HG03039 (cell line): ENCODE results near the gene ZNF474.

ENCODE experiments used
- ATAC-seq: cut with Tn5 transposase; IDR thresholded peaks from one replicate; pipeline ENCODE4 v1.9.1; 2021; ENCODE audit warnings: mild to moderate bottlenecking, moderate library complexity; ENCODE audit not compliant: unreplicated experiment

ZNF474 gene

GRCh38 chr5:122118356-122118948, 10.9 kb upstream of the ZNF474 start:
- no peak for ATAC-seq

DNA sequence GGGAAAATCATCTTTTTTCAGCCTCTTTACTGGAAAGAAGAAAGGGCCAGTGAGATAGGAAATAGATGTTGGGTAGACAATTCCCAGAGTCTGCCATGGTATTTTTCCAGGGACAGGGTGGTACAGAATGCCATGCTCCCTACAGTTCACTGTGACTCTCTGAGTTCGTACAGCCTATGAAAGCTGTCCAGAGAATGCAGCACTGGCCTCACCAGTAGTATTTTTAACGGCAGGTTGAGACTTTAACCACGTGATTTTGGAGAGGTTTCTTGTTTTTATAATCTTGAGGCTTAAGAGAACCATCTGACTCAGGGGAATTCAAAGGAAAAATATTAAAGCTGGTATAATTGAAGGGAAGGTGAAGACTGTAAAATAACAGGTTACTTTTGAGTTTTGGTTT, 10.1 kb upstream of the ZNF474 start:
- ATAC-seq = no peak

- ATAC-seq = no peak
Observed at GRCh38 chr5:122120493-122120892, 8.9 kb upstream of the ZNF474 start.

- ATAC-seq = no peak
Observed at GRCh38 chr5:122120957-122121356, 8.4 kb upstream of the ZNF474 start.

DNA sequence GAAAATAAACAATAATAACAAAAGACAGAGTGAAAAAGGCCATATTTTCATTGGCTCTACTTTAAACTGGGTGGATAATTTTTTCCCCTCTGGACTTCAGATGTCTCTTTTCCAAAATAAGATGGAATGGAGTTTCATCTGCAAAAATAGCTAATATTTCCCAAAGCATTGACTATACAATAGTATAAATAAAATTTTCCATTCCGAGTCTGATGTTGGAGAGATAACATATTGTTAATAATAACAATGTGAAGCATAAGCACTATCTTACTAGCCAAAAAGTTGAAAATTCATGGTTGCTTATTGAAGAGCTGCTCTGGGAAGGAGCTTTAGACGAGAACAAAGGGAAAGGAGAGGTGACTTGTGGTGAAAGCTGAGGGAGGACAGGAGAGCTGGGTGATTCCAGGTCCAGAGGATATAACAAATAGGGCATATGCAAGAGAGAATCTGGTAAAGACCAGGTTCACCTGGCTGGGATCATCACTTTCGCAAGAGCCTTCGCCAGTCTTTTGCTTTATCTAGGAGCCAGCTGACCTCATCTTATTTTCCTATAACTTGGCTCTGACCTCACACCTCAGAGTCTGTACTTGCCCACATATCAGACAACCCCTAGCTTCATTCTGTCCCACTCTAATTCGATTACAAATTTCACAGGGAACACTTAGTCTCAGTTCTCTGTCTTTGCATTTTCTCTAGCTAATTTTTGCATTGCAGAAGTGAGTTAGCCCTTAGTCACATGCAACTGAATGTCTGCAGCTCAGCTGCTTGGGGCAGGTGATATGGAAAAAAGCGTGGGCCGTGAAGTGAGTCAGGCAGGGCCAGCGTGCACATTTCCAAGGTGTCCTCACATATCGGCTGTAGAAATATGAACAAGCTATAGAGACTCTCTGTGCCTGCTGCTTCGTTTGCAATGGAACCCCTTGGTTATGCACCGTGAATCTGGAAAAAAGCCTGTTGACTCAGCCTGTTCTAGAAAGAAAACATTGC, 7.6 kb upstream of the ZNF474 start:
- ATAC-seq = no peak

DNA sequence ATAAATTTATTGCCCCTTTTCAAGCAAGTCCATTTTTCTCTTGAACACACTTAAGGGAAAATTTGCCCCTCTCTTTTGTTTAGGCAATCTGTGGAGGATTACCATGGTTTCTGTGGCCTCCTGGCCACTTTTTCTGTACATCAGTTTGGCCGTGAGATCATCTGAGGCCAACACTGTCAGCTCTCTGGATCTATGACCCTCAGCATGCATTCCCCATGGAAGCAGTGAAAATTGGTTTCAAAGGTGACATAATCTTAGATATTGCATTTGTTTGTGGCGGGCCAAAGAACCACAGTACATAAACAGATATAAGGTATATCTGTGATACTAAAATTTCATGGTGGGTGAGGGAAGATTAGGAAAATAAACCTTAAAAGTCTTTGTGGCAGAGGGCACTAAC, 4.6 kb upstream of the ZNF474 start:
- ATAC-seq = no peak

GRCh38 chr5:122126177-122126755, 3.1 kb upstream of the ZNF474 start:
- ATAC-seq = no peak

DNA sequence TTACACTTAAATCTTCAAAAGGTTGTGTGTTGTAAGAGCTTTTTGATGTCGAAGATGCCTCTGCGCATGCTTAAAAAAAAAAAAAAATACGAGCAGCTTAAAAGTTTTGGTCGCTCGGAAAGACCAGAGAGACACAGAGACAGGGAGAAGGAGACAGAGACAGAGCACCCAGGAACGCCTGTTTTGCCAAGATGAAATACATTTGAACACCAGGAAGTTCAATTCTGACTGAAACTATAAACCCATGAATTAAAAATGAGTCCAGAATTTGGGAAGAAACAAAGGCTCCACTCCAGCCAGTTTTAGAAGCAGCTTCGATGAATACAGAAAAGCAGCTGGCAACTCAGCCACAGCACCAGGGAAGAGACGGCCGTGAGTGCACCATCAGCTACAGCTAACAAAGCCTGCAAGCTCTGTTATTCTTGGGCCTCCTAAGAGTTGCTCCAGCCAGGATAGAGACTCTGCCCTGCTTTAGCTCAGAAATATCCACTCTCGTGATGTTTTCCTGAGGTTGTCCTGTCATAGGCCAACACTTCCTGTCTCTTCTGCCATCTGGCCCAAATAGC, 2.5 kb upstream of the ZNF474 start:
- ATAC-seq = no peak

- no peak for ATAC-seq
Observed at GRCh38 chr5:122130152-122130551, 806 bp downstream of the ZNF474 start.

- no peak for ATAC-seq
Observed at GRCh38 chr5:122137702-122138101, 8.4 kb downstream of the ZNF474 start.

GRCh38 chr5:122138356-122138755, 9.0 kb downstream of the ZNF474 start:
- no peak for ATAC-seq

- no peak for ATAC-seq
Observed at GRCh38 chr5:122140900-122141299, 11.6 kb downstream of the ZNF474 start.

- no peak for ATAC-seq
Observed at GRCh38 chr5:122141751-122142150, 12.4 kb downstream of the ZNF474 start.

DNA sequence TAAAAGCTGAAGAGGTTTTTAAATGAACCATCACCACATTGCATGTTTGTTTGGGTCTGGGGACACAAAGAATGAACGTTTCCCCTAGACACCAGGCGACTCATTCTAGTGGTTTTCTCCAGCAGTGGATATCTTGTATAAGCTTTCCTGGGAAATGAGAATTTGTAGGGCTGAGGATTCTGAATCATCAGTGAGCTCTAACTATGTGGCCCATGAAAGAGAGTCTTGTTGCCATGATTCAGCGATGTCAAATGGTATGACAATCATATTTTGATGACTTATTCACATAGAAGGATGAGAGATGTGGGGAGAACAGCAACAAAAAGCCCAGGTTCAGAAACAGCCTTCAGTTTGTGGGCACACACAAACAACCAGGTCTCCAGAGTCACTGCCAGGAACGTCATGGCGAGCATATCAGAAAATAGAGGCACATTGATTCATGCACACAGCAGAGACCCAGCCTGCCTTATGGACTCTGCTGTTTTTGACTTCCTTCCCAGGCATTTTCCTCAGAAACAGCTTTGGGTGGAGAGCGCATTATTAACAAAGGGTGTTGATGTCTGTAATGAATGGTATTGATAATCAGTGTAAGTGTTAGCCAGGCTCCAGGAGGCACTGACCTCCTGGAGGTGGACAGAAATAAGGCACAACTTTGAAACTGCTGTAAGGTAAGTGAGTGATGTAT, 13.3 kb downstream of the ZNF474 start:
- ATAC-seq = no peak

DNA sequence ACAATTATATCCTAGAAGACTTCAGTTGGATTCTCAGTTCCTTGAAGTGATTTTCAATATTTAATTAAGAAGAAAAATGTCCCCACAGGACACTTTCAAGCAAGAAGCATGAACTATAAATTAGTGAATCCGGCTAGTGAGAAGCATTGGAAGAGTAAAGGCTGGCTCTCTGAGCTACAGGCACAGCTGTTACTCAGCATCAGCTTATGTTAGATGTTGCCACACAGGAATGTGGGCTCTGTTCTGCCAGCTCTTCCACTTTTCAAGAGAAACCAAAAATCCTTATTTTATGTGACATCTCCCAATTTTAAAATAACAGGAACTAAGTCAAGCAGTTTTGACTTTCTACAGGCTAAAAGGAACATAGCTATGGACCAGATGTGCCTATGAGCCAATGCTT, 14.9 kb downstream of the ZNF474 start:
- no peak for ATAC-seq

- ATAC-seq = no peak
Observed at GRCh38 chr5:122145906-122146305, 16.6 kb downstream of the ZNF474 start.

DNA sequence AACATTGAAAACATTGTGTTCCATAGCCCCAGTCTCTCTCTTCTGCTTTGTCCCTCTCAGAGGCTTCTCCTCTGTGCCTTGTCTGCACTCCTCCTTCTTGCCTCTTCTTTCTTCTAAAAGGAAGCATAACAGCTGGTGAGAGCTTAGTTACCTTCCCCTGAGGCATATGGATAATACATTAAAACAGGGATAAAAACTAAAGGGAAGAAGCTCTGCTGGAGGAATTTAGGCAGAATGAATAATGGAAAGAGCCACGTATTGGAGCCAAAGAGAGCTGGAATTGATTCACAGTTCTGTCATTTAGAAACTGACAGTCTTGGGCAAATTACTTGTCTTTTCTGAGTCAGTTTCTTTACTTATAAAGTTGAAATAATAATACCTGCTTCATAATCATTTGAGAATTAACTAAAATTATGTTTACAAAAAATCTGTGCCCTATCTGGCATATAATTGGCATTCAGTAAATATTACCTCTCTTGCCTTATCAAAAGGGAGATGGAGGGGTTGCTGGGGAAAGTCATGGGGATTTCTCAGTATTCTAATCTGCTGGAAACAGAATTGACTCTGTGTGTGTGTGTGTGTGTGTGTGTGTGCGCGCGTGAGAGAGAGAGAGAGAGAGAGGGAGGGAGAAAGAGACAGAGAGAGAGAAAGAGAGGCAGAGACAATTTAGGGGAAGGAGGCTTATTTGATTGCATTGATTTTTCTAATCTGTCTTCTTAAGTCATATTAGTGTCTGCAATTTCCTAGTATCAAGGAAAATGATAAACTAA, 20.2 kb downstream of the ZNF474 start:
- no peak for ATAC-seq

DNA sequence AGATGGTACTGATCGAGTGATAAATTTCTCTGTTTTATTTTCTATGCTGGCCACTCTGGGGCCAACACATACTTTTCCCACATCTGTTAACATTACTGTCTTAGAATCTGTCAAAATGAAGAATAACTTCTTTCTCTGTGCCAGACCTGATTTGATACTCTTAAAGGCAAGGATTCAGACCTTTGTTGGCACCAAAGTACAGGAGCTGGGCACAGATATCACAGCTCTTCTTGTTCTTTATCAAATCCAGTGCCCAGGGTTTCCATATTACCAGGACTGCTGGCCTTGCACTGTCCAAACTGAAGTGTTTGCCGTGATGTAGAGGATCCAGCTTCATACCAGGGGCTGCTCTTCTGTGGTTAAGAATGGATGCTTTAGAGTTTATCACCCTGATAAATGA, 20.9 kb downstream of the ZNF474 start:
- ATAC-seq = no peak

DNA sequence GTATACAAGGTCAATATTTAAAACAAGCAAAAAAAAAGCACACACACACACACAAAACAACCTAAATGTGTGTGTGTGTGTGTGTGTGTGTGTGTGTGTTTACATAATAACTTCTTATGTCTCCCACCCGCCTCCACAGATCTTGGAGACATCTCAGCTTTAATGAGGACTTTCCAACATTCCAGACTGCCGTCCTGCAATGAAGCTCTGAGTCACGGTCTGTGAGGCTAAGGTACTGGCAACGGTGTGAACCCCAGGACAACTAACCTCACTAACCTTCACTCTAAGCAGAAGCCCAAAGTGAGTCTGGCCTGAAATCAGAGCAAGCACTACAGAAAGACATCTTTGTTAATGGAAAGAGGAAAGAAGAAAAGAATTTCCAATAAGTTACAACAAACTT, 22.3 kb downstream of the ZNF474 start:
- ATAC-seq = no peak

GRCh38 chr5:122152266-122152900, 23.0 kb downstream of the ZNF474 start:
- ATAC-seq = no peak
